ENCODE measurements around the gene PACRGL.

GRCh38 chr4:20700007-20700761, at the start of gene PACRGL:
- peak; percentile 29 to 60 for TF ChIP-seq POLR2A (IDR thresholded peaks at IDR 0.05)
- TF ChIP-seq, protein P1, sequence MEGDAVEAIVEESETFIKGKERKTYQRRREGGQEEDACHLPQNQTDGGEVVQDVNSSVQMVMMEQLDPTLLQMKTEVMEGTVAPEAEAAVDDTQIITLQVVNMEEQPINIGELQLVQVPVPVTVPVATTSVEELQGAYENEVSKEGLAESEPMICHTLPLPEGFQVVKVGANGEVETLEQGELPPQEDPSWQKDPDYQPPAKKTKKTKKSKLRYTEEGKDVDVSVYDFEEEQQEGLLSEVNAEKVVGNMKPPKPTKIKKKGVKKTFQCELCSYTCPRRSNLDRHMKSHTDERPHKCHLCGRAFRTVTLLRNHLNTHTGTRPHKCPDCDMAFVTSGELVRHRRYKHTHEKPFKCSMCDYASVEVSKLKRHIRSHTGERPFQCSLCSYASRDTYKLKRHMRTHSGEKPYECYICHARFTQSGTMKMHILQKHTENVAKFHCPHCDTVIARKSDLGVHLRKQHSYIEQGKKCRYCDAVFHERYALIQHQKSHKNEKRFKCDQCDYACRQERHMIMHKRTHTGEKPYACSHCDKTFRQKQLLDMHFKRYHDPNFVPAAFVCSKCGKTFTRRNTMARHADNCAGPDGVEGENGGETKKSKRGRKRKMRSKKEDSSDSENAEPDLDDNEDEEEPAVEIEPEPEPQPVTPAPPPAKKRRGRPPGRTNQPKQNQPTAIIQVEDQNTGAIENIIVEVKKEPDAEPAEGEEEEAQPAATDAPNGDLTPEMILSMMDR (IDR thresholded peaks at IDR 0.05): peak in 1 of 5 experiments; percentile 20
